ENCODE results near the gene PPAT.
"Not testable (repeated sequence)": the region's sequence is repeated elsewhere in the genome, so short reads cannot be mapped to it uniquely, and the experiment has no call there.

PPAT gene

DNA sequence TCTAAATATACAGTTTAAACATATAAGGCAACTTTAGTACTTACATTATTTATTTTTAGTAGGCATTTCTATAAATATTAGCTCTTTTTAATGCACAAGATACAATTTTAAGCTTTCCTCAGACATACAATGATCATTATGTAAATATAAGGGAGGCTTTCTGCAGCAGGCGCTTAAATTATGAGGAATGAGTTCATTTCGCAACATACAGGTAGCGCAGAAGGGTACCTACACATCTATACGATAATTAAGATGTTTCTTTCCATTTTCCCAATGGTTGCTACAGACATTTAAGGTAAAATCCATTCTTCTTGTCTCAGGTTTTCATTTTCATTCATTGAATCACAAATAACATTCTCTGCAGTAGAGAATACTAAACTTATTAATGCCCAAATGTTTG, 49.3 kb downstream of the PPAT start:
- no peak for DNase-seq (ENCODE audit: low read depth, low spot score)

DNA sequence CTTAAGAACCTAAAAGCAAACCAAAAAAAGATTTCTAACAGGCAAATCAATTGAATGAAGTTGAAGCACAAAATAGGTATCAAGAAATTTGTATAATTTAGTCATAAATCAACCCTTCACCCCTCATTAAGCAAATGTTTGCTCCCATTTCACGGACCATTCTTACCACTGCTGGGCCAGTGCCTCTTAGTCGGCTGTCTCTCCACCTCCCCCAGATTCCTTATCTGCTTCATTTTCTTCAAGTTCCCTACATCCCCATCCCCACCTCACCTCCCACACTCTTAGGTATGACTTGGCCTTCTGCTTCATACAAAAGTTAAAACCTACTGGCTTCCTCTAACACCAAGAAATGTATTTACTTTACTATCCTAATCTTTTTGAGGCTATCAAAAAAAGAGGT, 60.0 kb downstream of the PPAT start:
- no peak for DNase-seq (ENCODE audit: low read depth, low spot score)

DNA sequence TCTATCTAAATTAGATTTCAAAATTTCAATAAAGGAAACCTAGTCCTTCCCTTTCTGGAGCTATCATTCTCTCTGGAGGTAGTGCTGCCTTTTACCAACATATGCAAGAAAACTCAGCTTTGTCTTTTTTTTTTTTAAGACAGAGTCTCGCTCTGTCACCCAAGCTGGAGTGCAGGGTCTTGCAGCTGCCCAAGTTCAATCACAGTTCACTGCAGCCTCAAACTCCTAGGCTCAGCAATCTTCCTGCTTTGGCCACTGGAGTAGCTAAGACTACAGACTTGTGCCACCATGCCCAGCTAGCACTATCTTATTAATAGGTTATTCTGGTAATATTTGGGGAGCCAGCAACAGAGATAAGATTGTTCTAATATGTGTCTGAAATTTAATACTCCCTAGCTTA, 60.5 kb downstream of the PPAT start:
- no peak for DNase-seq (ENCODE audit: low read depth, low spot score)

DNA sequence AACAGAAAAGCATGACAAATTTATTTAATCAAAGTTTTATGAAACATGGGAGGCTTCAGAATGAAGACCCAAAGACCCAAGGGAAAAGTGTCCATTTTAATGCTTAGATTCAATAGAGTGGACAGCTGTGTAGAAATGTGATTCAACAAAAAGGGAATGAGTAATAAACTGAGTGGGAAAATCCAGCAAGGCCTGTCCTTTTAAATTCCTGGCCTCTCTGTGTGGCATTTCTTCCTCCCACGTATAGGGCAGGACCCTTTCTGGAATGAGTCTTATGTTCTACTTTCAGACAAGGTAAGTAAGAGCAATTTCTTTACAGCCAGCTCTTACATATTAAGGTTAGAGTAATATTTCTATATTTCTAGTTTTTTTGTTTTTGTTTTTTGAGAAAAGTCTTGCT, 62.6 kb downstream of the PPAT start:
- no peak for DNase-seq (ENCODE audit: low read depth, low spot score)

DNA sequence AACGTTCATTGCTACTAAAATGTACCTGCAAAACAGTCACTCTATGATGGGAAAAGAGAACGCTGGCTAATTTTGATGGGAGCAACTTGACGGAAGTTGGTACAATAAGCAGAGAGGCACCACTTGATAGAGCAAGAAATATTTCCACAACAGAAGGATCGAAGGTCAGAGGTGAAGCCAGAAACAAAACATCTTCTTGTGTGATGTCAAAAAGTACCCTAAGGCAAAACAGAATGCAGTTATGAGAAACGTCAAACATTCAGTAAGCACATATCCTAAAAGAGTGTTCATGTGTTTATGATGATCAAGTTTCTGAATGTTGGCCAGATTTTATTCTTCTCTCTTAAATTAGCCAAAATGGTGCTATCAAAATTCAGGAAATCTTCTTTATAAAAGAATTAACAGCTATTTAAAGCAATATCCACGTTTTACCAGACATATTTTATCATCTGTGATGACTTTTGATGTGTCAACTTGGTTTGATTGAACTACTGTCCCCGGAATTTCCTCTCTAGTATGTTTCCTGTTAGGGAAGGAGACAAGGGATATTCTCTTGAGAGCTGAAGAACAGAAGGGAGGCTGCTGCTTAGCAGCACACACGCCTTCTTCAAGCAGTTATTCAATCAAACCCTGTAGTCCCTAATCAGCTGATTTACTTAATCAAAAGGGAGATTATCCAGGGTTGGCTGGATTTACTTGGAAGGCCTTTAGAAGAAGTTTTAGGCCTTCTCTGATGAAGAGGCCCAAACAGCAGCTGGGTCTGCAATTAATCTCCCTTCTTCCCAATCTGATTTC, 63.8 kb downstream of the PPAT start:
- DNase-seq (ENCODE audit: low read depth, low spot score) = no peak

DNA sequence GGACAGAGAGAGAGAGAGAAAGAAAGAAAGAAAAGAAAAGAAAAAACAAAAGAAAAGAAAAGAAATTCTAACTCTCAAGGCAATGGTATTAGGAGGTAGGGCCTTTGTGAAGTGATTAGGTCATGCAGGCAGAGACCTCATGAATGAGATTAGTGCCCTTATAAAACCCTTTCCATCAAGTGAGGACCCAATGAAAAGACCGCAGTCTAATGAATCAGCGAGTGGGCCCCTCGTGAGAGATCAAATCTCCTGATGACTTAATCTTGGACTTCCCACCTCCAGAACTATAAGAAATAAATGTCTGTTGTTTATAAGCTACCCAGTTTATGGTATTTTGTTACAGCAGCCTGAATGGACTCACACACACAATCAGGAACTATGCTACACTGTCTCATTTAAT, 65.0 kb downstream of the PPAT start:
- no peak for DNase-seq (ENCODE audit: low read depth, low spot score)

DNA sequence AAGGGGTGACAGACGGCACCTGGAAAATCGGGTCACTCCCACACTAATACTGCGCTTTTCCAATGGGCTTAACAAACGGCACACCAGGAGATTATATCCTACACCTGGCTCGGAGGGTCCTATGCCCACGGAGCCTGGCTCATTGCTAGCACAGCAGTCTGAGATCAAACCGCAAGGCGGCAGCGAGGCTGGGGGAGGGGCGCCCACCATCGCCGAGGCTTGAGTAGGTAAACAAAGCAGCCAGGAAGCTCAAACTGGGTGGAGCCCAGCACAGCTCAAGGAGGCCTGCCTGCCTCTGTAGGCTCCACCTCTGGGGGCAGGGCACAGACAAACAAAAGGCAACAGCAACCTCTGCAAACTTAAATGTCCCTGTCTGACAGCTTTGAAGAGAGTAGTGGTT, 72.4 kb downstream of the PPAT start:
- not testable (repeated sequence) for DNase-seq (ENCODE audit: low read depth, low spot score)

DNA sequence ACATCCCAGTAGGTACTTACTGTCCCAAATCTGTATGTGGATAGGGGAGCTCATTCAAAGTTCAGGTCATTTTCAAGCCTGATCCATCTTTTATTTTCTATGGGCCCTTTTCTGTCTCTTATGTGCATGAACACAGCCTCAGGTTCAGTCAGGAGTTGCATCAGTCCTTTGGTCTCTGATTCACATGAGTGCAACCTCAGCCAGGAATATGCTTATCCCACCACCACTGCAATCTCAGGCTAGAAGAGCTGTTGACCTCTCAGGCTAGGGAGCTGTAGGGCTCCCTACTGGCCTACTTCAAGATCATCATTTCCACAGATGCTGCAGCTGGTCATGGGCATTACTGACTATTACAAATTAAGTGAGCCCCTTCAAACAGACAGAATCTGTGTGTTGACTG, 75.3 kb downstream of the PPAT start:
- DNase-seq (ENCODE audit: low read depth, low spot score) = no peak

DNA sequence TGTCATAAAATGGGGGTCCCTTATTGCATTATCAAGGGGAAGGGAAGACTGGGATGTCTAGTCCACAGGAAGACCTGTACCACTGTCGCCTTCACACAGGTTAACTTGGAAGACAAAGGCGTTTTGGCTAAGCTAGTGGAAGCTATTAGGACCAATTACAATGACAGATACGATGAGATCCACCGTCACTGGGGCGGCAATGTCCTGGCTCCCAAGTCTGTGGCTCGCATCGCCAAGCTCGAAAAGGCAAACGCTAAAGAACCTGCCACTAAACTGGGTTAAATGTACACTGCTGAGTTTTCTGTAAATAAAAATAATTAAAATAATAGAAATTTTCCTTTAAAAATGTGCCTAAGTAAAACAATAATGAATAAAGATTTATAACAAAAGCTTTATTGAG, 78.8 kb downstream of the PPAT start:
- no peak for DNase-seq (ENCODE audit: low read depth, low spot score)

DNA sequence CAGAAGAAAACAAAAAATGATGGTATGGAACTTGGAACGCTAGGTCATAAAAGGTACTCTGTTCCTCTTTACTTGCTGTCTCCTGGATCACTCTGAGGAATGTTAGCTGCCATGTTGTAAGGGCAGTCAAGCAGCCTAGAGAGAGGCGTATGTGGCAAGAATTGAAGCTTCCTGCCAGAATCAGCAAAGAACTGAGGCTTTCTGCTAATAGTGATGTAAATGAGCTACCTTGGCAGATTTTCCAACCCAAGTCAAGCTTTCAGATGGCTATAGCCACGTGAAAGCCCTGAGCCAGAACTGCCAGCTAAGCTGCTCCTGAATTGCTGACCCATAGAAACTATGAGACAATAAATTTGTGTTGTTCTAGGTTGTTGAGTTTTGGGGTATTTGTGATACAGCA, 86.8 kb downstream of the PPAT start:
- DNase-seq (ENCODE audit: low read depth, low spot score) = peak; percentile 23

DNA sequence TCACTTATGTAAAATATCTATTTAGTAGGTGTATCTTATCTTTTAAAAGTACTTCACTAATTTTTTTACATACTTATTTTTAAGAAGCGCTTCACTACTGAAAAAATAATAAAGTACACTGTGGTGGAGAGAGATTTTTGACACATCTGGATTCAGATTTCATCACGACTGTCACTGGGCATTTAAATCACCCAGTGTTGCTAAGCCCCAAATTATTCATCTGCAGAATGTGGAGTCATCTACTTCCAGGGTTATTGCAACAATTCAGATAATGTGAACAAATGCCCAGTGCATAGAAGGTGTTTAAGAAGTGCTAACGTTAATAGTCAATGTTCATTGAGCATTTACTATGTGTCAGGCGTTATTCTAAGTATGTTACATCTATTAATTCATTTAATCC, 90.0 kb downstream of the PPAT start:
- DNase-seq (ENCODE audit: low read depth, low spot score) = no peak

Data from iPS DF 19.7 (cell line).